GM18870 (cell line): Measurements from ENCODE around the gene KCNT1.

Experiments
- ATAC-seq: cut with Tn5 transposase; IDR thresholded peaks from one replicate; pipeline ENCODE4 v1.9.1; 2021; ENCODE audit warnings: moderate library complexity; ENCODE audit not compliant: unreplicated experiment

The KCNT1 gene

GRCh38 chr9:135744333-135745070, 42.5 kb downstream of the KCNT1 start:
- no peak for ATAC-seq

- no peak for ATAC-seq
These were observed 43.2 kb downstream of the KCNT1 start for GRCh38 chr9:135745189-135745588.

- no peak for ATAC-seq
These were observed 43.8 kb downstream of the KCNT1 start for GRCh38 chr9:135745686-135746324.

GRCh38 chr9:135746565-135746964, 44.6 kb downstream of the KCNT1 start:
- no peak for ATAC-seq

GRCh38 chr9:135747311-135747710, 45.3 kb downstream of the KCNT1 start:
- no peak for ATAC-seq

GRCh38 chr9:135748676-135749075, 46.7 kb downstream of the KCNT1 start:
- ATAC-seq: no peak

GRCh38 chr9:135749171-135750045, 47.4 kb downstream of the KCNT1 start:
- no peak for ATAC-seq

GRCh38 chr9:135750786-135751185, 48.8 kb downstream of the KCNT1 start:
- ATAC-seq: no peak

GRCh38 chr9:135751501-135751900, 49.5 kb downstream of the KCNT1 start:
- ATAC-seq: no peak

- no peak for ATAC-seq
These were observed 50.6 kb downstream of the KCNT1 start for GRCh38 chr9:135752281-135753204.

- no peak for ATAC-seq
These were observed 51.6 kb downstream of the KCNT1 start for GRCh38 chr9:135753391-135754105.

- no peak for ATAC-seq
These were observed 54.6 kb downstream of the KCNT1 start for GRCh38 chr9:135756576-135756975.

GRCh38 chr9:135757356-135757755, 55.4 kb downstream of the KCNT1 start:
- no peak for ATAC-seq

GRCh38 chr9:135758056-135758455, 56.1 kb downstream of the KCNT1 start:
- ATAC-seq: no peak

- no peak for ATAC-seq
These were observed 56.9 kb downstream of the KCNT1 start for GRCh38 chr9:135758870-135759269.

GRCh38 chr9:135759676-135760300, 57.8 kb downstream of the KCNT1 start:
- ATAC-seq: no peak

GRCh38 chr9:135760465-135760864, 58.5 kb downstream of the KCNT1 start:
- ATAC-seq: no peak

- no peak for ATAC-seq
These were observed 59.3 kb downstream of the KCNT1 start for GRCh38 chr9:135761150-135761844.

GRCh38 chr9:135761845-135762168, 59.8 kb downstream of the KCNT1 start:
- ATAC-seq: no peak
